Right forelimb (tissue), 1 donor: ENCODE data around the gene C16orf78.

Source experiments
- DNase-seq: peaks from one replicate; pipeline ENCODE4 v3.0.0-alpha.2; 2018

Gene C16orf78

GRCh38 chr16:49373504-49373903 lies at the start of gene C16orf78:
TSS of gene C16orf78 (plus strand) at chr16:49373804. CDS start at chr16:49373940, 136 bp downstream.
- DNase-seq = no peak

GRCh38 chr16:49324703-49325102 lies 48.9 kb upstream of the C16orf78 start:
- DNase-seq = no peak

GRCh38 chr16:49327466-49327865 lies 46.1 kb upstream of the C16orf78 start:
- no peak for DNase-seq

GRCh38 chr16:49328325-49328724 lies 45.3 kb upstream of the C16orf78 start:
- DNase-seq = no peak

- no peak for DNase-seq
Observed at GRCh38 chr16:49330562-49331201, 42.9 kb upstream of the C16orf78 start.

GRCh38 chr16:49332589-49333258 lies 40.9 kb upstream of the C16orf78 start:
- no peak for DNase-seq

- no peak for DNase-seq
Observed at GRCh38 chr16:49333259-49333597, 40.4 kb upstream of the C16orf78 start.

GRCh38 chr16:49335828-49336227 lies 37.8 kb upstream of the C16orf78 start:
- no peak for DNase-seq

- DNase-seq = no peak
Observed at GRCh38 chr16:49336581-49336980, 37.0 kb upstream of the C16orf78 start.

- no peak for DNase-seq
Observed at GRCh38 chr16:49337814-49338350, 35.7 kb upstream of the C16orf78 start.

- DNase-seq = no peak
Observed at GRCh38 chr16:49338611-49339265, 34.9 kb upstream of the C16orf78 start.

GRCh38 chr16:49340466-49340865 lies 33.1 kb upstream of the C16orf78 start:
- no peak for DNase-seq

- no peak for DNase-seq
Observed at GRCh38 chr16:49341706-49342105, 31.9 kb upstream of the C16orf78 start.

GRCh38 chr16:49342336-49343265 lies 31.0 kb upstream of the C16orf78 start:
- no peak for DNase-seq

GRCh38 chr16:49343291-49343690 lies 30.3 kb upstream of the C16orf78 start:
- no peak for DNase-seq

- no peak for DNase-seq
Observed at GRCh38 chr16:49344401-49344800, 29.2 kb upstream of the C16orf78 start.

GRCh38 chr16:49345829-49346228 lies 27.8 kb upstream of the C16orf78 start:
- DNase-seq = no peak

- no peak for DNase-seq
Observed at GRCh38 chr16:49346459-49346858, 27.1 kb upstream of the C16orf78 start.

- no peak for DNase-seq
Observed at GRCh38 chr16:49347476-49347875, 26.1 kb upstream of the C16orf78 start.

GRCh38 chr16:49348408-49349176 lies 25.0 kb upstream of the C16orf78 start:
- DNase-seq = no peak

- DNase-seq = no peak
Observed at GRCh38 chr16:49349446-49350168, 24.0 kb upstream of the C16orf78 start.
